ENCODE measurements around the gene CCDC144A. TPM values are rescaled to one million over a fixed set of nuclear protein-coding genes. Genes with fewer than 3 reads are reported as not detected.
"Not testable (repeated sequence)": the region's sequence is repeated elsewhere in the genome, so short reads cannot be mapped to it uniquely, and the experiment has no call there.

CCDC144A gene
- total RNA-seq, 1 experiment from 2014 or later = 1.9 TPM

- H3K4me3 Mint-ChIP-seq; H3K9me3 ChIP-seq (ENCODE audit: control insufficient read depth, low read depth, low read length); H3K27ac Mint-ChIP-seq: not testable (repeated sequence)
These were observed 83.1 kb downstream of the CCDC144A start for GRCh38 chr17:16773146-16773522.

GRCh38 chr17:16787851-16788250, 97.8 kb downstream of the CCDC144A start:
- not testable (repeated sequence) for H3K56ac ChIP-seq (ENCODE audit: insufficient read length, low read depth, low read length); H3K9me3 Mint-ChIP-seq; H2BK20ac ChIP-seq (ENCODE audit: low read depth, low read length, poor library complexity, severe bottlenecking); H3K27ac ChIP-seq (ENCODE audit: insufficient read length, low read depth, low read length); H2BK5ac ChIP-seq (ENCODE audit: insufficient read length, low read length); H3K27ac Mint-ChIP-seq; H3K9ac ChIP-seq (ENCODE audit: extremely low read depth, insufficient read length, low read length); H2AFZ ChIP-seq (ENCODE audit: low read length); H3K23me2 ChIP-seq (ENCODE audit: insufficient read length, low read depth, low read length, poor library complexity, severe bottlenecking); H3K79me2 ChIP-seq (ENCODE audit: insufficient read depth, low read length); H2BK12ac ChIP-seq (ENCODE audit: insufficient read length, low read depth, low read length); H3T11ph ChIP-seq (ENCODE audit: low read length); H3K4me3 Mint-ChIP-seq; H4K91ac ChIP-seq (ENCODE audit: insufficient read length, low read depth, low read length); H4K5ac ChIP-seq (ENCODE audit: insufficient read length, low read depth, low read length); H2BK120ac ChIP-seq (ENCODE audit: low read depth, low read length, poor library complexity, severe bottlenecking); H3K36me3 Mint-ChIP-seq (ENCODE audit: insufficient read depth in 1 of 3, low read depth in 3 of 3); H3K9me3 ChIP-seq (ENCODE audit: control insufficient read depth, low read depth, low read length); H3K27me3 Mint-ChIP-seq (ENCODE audit: low read depth); H3K4me1 Mint-ChIP-seq; H3K23ac ChIP-seq (ENCODE audit: insufficient read length, low read depth, low read length); H2AK5ac ChIP-seq (ENCODE audit: insufficient read length, low read length); H2BK15ac ChIP-seq (ENCODE audit: low read depth, low read length); H4K20me1 ChIP-seq (ENCODE audit: control insufficient read depth, insufficient read depth, insufficient read length); H3K27me3 ChIP-seq (ENCODE audit: insufficient read depth, low read length); H3K4me1 ChIP-seq (ENCODE audit: insufficient read depth, low read length); H3K79me1 ChIP-seq (ENCODE audit: insufficient read depth, low read depth, low read length, poor library complexity, severe bottlenecking); DNase-seq; H3K4ac ChIP-seq (ENCODE audit: low read depth, low read length); H4K8ac ChIP-seq (replicated peaks; ENCODE audit: insufficient read length, low read depth, low read length); H3K4me2 ChIP-seq (ENCODE audit: insufficient read depth, insufficient read length, low read length); H3K18ac ChIP-seq (ENCODE audit: insufficient read length, low read depth, low read length); H3K14ac ChIP-seq (ENCODE audit: insufficient read depth, low read length)
- WGBS (ENCODE audit: extremely low coverage, insufficient read length, low lambda C conversion rate) = no CpG with 5 or more reads among the region's 5 CpGs

More at GRCh38 chr17:16773146-16773522, 83.1 kb downstream of the CCDC144A start:
- not testable (repeated sequence) for H3K9ac ChIP-seq (ENCODE audit: extremely low read depth, insufficient read length, low read length); H2BK15ac ChIP-seq (ENCODE audit: low read depth, low read length); H3K4me2 ChIP-seq (ENCODE audit: insufficient read depth, insufficient read length, low read length); H3K4ac ChIP-seq (ENCODE audit: low read depth, low read length); H3T11ph ChIP-seq (ENCODE audit: low read length); H3K27ac ChIP-seq (ENCODE audit: insufficient read length, low read depth, low read length); H4K5ac ChIP-seq (ENCODE audit: insufficient read length, low read depth, low read length); H2BK5ac ChIP-seq (ENCODE audit: insufficient read length, low read length); H4K20me1 ChIP-seq (ENCODE audit: control insufficient read depth, insufficient read depth, insufficient read length); H3K23me2 ChIP-seq (ENCODE audit: insufficient read length, low read depth, low read length, poor library complexity, severe bottlenecking); H3K36me3 Mint-ChIP-seq (ENCODE audit: insufficient read depth in 1 of 3, low read depth in 3 of 3); H2BK20ac ChIP-seq (ENCODE audit: low read depth, low read length, poor library complexity, severe bottlenecking); H2AFZ ChIP-seq (ENCODE audit: low read length); H3K79me2 ChIP-seq (ENCODE audit: insufficient read depth, low read length); H3K9me3 Mint-ChIP-seq; H3K79me1 ChIP-seq (ENCODE audit: insufficient read depth, low read depth, low read length, poor library complexity, severe bottlenecking); H3K27me3 Mint-ChIP-seq (ENCODE audit: low read depth); H2BK12ac ChIP-seq (ENCODE audit: insufficient read length, low read depth, low read length); H3K56ac ChIP-seq (ENCODE audit: insufficient read length, low read depth, low read length); H3K4me1 Mint-ChIP-seq; H2AK5ac ChIP-seq (ENCODE audit: insufficient read length, low read length); H4K91ac ChIP-seq (ENCODE audit: insufficient read length, low read depth, low read length); H3K14ac ChIP-seq (ENCODE audit: insufficient read depth, low read length); H3K4me1 ChIP-seq (ENCODE audit: insufficient read depth, low read length); H3K23ac ChIP-seq (ENCODE audit: insufficient read length, low read depth, low read length); H3K27me3 ChIP-seq (ENCODE audit: insufficient read depth, low read length); DNase-seq; H4K8ac ChIP-seq (replicated peaks; ENCODE audit: insufficient read length, low read depth, low read length); H3K18ac ChIP-seq (ENCODE audit: insufficient read length, low read depth, low read length); H2BK120ac ChIP-seq (ENCODE audit: low read depth, low read length, poor library complexity, severe bottlenecking)
- WGBS (ENCODE audit: extremely low coverage, insufficient read length, low lambda C conversion rate) = no CpG with 5 or more reads among the region's 2 CpGs

Data from H9 (cell line).